HEK293 (cell line): ENCODE results near the gene HJURP.
"Not testable (repeated sequence)": the region's sequence is repeated elsewhere in the genome, so short reads cannot be mapped to it uniquely, and the experiment has no call there.

Experiments used
- CTCF ChIP-seq: fragments of 450-650 bp; formaldehyde crosslinking; IDR thresholded peaks from 2 replicates; pipeline ENCODE4 v1.5.1; 2016; ENCODE audit warnings: missing biosample characterization, missing genetic modification characterization
- TSHZ1 ChIP-seq: fragments of 450-650 bp; formaldehyde crosslinking; IDR thresholded peaks from 2 replicates; pipeline ENCODE4 v1.5.1; 2016; ENCODE audit warnings: missing biosample characterization, missing genetic modification characterization, borderline replicate concordance
- ZNF132 ChIP-seq: fragments of 450-650 bp; formaldehyde crosslinking; IDR thresholded peaks from 2 replicates; pipeline ENCODE4 v1.5.1; 2017; ENCODE audit warnings: missing biosample characterization, missing genetic modification characterization, borderline replicate concordance
- ZNF48 ChIP-seq: fragments of 450-650 bp; formaldehyde crosslinking; IDR thresholded peaks from 2 replicates; pipeline ENCODE4 v1.5.1; 2016; ENCODE audit warnings: missing biosample characterization, missing genetic modification characterization
- ZNF600 ChIP-seq: fragments of 450-650 bp; formaldehyde crosslinking; IDR thresholded peaks from 2 replicates; pipeline ENCODE4 v1.5.1; 2016; ENCODE audit warnings: missing biosample characterization, missing genetic modification characterization
- ZNF768 ChIP-seq: fragments of 450-650 bp; formaldehyde crosslinking; IDR thresholded peaks from 2 replicates; pipeline ENCODE4 v1.5.1; 2018; ENCODE audit warnings: missing biosample characterization, mild to moderate bottlenecking, missing genetic modification characterization

- not testable (repeated sequence) for TF ChIP-seq ZNF600 (tag by site-specific recombination); ZNF48 (tag by site-specific recombination); CTCF (tag by site-specific recombination); ZNF132 (tag by site-specific recombination); TSHZ1 (tag by site-specific recombination); ZNF768
These were observed 17.8 kb upstream of the HJURP start for GRCh38 chr2:233872125-233872524.
